ENCODE measurements around the gene DLAT. TPM values are rescaled to one million over a fixed set of nuclear protein-coding genes. Genes with fewer than 3 reads are reported as not detected.

DLAT gene
- total RNA-seq, 1 donor from 2014 or later: 21.3 TPM

DNA sequence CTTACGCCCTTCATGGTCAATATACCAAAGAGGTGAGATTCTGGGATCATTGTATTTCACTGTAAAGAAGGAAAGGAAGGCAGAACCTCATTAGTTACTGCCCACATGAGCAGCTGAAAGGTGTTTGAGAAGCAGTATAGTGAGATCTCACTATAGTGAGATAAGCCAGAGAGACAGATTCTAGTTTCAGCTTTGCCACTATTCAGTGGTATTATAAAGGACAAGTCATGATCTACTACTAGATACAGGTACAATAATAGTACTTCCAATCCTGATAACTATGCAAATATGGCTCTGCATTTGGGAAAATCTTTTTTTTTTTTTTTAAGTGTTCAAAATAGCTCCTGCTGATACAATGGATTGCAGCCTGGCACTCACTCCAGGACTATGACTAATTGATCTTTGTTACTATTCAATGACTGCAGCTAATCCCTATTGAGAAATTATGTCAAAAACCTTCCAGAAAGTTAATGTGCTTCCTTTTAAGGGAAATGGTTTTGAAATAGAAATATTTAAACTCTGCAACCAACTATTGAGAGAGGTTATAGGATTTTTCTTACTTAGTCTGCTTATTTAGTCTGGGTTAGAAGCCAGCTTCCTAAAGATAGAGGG lies 8.3 kb upstream of the DLAT start:
- intact Hi-C loops (cut with DNase I): loop anchor here (2.0 to 5.0 kb wide), 2 partner anchors 40 to 90 kb away; no protein-coding TSS in a partner anchor
- H3K27ac ChIP-seq: peak overlapping the region; percentile 83 to 85
- H3K9me3 ChIP-seq: no peaks in the 10 kb centered on the region
- no peaks in the 10 kb centered on the region for H3K27me3 ChIP-seq
- no peak for TF ChIP-seq CTCF (IDR thresholded peaks at IDR 0.05)
- no peak overlapping the region for H3K4me3 ChIP-seq
- H3K36me3 ChIP-seq: peaks cover 6 to 33% of the 10 kb centered on the region in 2 donors
- peak in 1 of 2 donors; percentile 74 for DNase-seq (ENCODE audit: low spot score in 2 of 2)
- peaks cover 0 to 17% of the 10 kb centered on the region in 2 donors for H3K4me1 ChIP-seq

DNA sequence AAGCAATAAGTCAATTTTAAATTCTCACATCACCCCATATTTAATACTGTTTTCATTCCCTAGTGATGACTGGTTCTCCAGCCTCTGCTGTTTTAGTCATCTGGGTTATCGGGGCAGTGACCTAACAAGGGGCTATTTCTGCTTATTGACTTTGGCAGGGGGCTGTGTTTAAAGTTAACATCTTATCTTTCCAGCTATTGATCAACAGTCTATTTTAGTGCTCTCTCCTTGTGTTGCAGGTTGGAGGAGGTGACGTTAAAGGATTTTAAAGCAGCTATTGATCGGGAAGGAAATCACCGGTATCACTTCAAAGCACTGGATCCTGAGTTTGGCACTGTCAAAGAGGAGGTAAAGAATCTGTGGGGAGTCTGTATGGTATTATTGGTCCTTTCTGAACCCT lies 7.7 kb upstream of the DLAT start:
- peak in 1 of 2 donors; percentile 70 for DNase-seq (ENCODE audit: low spot score in 2 of 2)
- peaks cover 6 to 33% of the 10 kb centered on the region in 2 donors for H3K36me3 ChIP-seq
- H3K4me1 ChIP-seq: peaks cover 0 to 17% of the 10 kb centered on the region in 2 donors
- no peak overlapping the region for H3K4me3 ChIP-seq
- H3K27ac ChIP-seq: peak overlapping the region; percentile 83 to 85
- H3K9me3 ChIP-seq: no peaks in the 10 kb centered on the region
- intact Hi-C loops (cut with DNase I): loop anchor here (2.0 to 5.0 kb wide), 2 partner anchors 41 to 90 kb away; no protein-coding TSS in a partner anchor
- H3K27me3 ChIP-seq: no peaks in the 10 kb centered on the region
- TF ChIP-seq CTCF (IDR thresholded peaks at IDR 0.05): no peak

DNA sequence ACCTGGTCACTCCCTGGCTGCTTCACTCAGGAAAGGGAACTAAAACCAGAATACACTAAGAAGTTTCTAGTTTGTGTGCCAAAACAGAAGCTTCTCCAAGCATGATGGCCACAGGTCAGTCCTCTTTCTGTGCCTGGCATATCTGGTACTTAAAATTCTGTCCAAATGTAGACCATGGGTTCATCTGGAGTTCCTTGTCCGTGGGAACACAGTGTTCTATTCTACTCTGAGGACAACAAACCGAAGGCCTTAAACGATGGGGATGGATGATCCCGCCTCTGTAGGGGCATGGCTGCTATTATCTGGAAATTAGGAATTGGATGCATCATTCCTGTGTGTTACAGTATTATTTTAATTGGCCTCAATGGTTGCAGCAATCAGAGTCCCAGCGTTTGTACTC lies 6.1 kb upstream of the DLAT start:
- peaks cover 6 to 33% of the 10 kb centered on the region in 2 donors for H3K36me3 ChIP-seq
- intact Hi-C loops (cut with DNase I): loop anchor here (5.0 kb wide), 1 partner anchor 92 kb away; no protein-coding TSS in a partner anchor
- H3K4me3 ChIP-seq: no peak overlapping the region
- H3K27ac ChIP-seq: peak overlapping the region; percentile 83 to 85
- peaks cover 0 to 17% of the 10 kb centered on the region in 2 donors for H3K4me1 ChIP-seq
- DNase-seq (ENCODE audit: low spot score in 2 of 2): no peak
- H3K27me3 ChIP-seq: no peaks in the 10 kb centered on the region
- no peaks in the 10 kb centered on the region for H3K9me3 ChIP-seq
- no peak for TF ChIP-seq CTCF (IDR thresholded peaks at IDR 0.05)

GRCh38 chr11:112023104-112023503 lies 2.1 kb upstream of the DLAT start:
- H3K27ac ChIP-seq: peak overlapping the region in 1 of 2 donors; percentile 14
- no peak for DNase-seq (ENCODE audit: low spot score in 2 of 2)
- no peaks in the 10 kb centered on the region for H3K9me3 ChIP-seq
- TF ChIP-seq CTCF (IDR thresholded peaks at IDR 0.05): no peak
- H3K4me3 ChIP-seq: no peak overlapping the region
- intact Hi-C loops (cut with DNase I): no loop called here
- H3K27me3 ChIP-seq: no peaks in the 10 kb centered on the region
- H3K36me3 ChIP-seq: peaks cover 6 to 33% of the 10 kb centered on the region in 2 donors
- peaks cover 0 to 11% of the 10 kb centered on the region in 2 donors for H3K4me1 ChIP-seq

DNA sequence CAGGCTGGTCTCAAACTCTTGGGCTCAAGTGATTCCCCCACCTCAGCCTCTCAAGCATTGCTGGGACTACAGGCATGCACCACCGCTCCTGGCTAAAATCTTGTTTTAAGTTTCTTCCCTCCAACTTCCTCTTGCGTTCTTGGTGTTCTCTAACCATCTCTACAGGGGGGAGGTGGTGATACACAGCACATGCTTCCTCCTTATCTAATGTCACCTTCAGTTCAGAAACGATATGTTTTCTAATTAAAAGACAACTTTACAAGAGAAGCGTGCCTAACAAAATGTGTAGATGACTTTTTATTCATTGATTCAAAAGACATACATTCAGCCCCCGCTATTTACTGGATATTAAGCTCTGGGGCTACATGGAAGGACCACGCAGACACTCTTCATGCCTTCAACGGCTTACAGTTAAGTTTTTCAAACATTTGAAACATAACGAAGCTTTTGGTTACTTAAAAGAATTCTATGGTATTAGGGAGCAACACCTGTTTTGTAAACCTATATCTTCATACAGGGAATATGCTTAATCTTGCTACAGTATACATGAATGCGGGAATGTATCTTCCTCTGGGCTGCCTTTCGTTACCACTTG lies 933 bp upstream of the DLAT start:
- peaks cover 10 to 31% of the 10 kb centered on the region in 2 donors for H3K36me3 ChIP-seq

More for the DNA sequence above, 933 bp upstream of the DLAT start:
- Histone ChIP-seq H3K9me3 (no peaks in the 10 kb centered on the region), H3K27me3 (no peaks in the 10 kb centered on the region), H3K27ac (peak overlapping the region; percentile 81 to 88), H3K4me1 (peaks cover 0 to 11% of the 10 kb centered on the region in 2 donors), H3K4me3 (peak overlapping the region; percentile 94 to 96)
- TF ChIP-seq CTCF (IDR thresholded peaks at IDR 0.05): no peak
- intact Hi-C loops (cut with DNase I): no loop called here
- DNase-seq (ENCODE audit: low spot score in 2 of 2): no peak
